ENCODE results near the gene AK4. TPM values are rescaled to one million over a fixed set of nuclear protein-coding genes. Genes with fewer than 3 reads are reported as not detected.
"Not testable (repeated sequence)": the region's sequence is repeated elsewhere in the genome, so short reads cannot be mapped to it uniquely, and the experiment has no call there.

The AK4 gene
- total RNA-seq, 1 donor from 2014 or later, result 36.6 TPM

GRCh38 chr1:65151641-65152040, 3.6 kb downstream of the AK4 start:
- TF ChIP-seq, protein P1, sequence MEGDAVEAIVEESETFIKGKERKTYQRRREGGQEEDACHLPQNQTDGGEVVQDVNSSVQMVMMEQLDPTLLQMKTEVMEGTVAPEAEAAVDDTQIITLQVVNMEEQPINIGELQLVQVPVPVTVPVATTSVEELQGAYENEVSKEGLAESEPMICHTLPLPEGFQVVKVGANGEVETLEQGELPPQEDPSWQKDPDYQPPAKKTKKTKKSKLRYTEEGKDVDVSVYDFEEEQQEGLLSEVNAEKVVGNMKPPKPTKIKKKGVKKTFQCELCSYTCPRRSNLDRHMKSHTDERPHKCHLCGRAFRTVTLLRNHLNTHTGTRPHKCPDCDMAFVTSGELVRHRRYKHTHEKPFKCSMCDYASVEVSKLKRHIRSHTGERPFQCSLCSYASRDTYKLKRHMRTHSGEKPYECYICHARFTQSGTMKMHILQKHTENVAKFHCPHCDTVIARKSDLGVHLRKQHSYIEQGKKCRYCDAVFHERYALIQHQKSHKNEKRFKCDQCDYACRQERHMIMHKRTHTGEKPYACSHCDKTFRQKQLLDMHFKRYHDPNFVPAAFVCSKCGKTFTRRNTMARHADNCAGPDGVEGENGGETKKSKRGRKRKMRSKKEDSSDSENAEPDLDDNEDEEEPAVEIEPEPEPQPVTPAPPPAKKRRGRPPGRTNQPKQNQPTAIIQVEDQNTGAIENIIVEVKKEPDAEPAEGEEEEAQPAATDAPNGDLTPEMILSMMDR (conservative IDR thresholded peaks at IDR 0.05; ENCODE audit: low read depth, low read length), result no peak
- peak overlapping the region; percentile 62 for H3K4me3 ChIP-seq (ENCODE audit: low read depth, low read length)
- no peak for DNase-seq (ENCODE audit: low read depth)

DNA sequence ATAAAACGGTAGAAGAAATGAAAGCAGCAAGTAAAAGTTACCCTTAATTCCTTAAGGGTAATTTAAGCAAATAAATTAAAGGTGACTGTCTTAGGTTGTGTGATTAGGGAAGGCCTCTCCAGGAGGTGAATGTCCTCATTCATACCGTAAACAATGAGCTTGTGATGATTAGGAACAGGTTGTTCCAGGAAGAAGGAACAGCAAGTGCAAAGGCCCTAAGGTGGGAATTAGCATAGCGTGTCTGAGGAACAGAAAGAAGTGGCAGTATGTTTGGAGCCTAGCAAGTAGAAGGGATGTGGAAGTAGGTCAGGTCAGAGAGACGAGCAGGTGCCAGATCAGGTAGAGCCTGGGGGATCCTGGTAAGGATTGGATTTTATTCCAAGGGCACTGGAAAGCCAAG, 5.6 kb downstream of the AK4 start:
- no peak overlapping the region for H3K4me3 ChIP-seq (ENCODE audit: low read depth, low read length)
- TF ChIP-seq, protein P1 (conservative IDR thresholded peaks at IDR 0.05; ENCODE audit: low read depth, low read length), result no peak
- no peak for DNase-seq (ENCODE audit: low read depth)

DNA sequence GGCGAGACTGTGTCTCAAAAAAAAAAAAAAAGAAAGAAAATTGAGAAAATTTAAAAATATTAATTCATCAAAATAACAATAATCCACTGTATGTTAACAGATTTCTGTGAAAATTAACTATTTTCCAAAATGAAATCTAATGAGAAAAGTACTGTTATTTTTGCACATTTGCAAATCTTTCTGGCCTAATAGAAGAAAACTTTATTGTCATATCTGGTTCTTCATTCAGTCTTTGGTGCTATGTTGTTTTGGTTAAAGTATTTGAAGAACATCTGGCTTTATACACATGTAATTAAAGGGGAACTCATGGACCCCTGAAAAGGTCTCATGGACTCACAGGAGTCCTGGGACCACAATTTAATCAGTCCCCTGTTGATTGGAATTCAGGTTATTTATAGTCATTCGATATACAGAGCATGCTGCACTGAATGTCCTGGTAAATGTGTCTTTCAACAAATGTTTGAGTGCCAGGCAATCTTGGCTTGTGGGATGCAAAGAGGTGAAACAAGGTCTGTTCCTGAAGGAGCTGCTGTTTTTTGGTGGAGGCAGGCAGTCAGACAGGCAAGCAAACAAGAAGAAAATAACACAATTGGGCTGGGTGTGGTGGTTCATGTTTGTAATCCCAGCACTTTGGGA, 9.0 kb downstream of the AK4 start:
- H3K4me3 ChIP-seq (ENCODE audit: low read depth, low read length), result no peak overlapping the region
- DNase-seq (ENCODE audit: low read depth), result no peak
- TF ChIP-seq, protein P1 (conservative IDR thresholded peaks at IDR 0.05; ENCODE audit: low read depth, low read length), result no peak

DNA sequence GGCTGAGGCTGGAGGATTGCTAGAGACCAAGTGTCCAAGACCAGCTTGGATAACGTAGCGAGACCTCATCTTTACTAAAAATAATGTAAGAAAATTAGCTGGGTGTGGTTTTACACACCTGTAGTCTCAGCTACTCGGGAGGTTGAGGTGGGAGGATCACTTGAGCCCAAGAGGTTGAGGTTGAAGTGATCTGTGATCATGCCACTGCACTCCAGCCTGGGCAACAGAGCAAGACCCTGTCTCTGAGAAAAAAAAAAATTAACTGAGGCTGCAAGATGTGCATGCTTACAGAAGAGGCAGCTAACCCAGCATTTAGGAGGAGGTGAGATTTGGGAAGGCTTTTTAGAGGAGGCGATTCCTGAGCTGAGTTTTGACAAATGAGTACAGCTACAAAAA, 9.5 kb downstream of the AK4 start:
- TF ChIP-seq, protein P1 (conservative IDR thresholded peaks at IDR 0.05; ENCODE audit: low read depth, low read length), result no peak
- H3K4me3 ChIP-seq (ENCODE audit: low read depth, low read length), result no peak overlapping the region
- DNase-seq (ENCODE audit: low read depth), result no peak

GRCh38 chr1:65159291-65159688, 11.3 kb downstream of the AK4 start:
- not testable (repeated sequence) for H3K4me3 ChIP-seq (ENCODE audit: low read depth, low read length); DNase-seq (ENCODE audit: low read depth)

DNA sequence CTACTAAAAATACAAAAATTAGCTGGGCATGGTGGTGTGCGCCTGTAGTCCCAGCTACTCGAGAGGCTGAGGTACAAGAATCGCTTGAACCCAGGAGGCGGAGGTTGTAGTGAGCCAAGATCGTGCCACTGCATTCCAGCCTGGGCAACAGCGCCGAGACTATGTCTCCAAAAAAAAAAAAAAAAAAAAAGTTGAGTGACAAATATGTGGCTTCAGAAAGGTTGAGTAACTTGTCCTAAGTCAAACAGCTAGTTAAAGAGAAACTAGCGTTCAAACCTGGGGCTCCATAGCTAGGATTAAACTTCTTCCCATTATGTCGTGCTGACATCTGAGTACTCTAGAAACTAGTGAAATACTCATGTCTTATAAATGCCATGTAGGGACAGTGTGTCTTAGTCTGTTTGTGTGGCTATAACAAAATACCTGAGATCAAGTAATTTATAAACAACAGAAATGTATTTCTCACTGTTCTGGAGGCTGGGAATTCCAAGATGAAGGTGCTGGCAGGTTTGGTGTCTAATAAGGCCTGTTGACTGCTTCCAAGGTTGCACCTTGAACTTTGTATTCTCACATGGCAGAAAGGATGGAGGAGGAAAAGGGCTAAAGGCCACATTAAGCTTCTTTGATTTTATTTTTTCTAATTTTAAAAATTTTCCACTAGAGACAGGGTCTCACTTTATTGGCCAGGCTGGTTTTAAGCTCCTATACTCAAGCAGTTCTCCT, 12.0 kb downstream of the AK4 start:
- DNase-seq (ENCODE audit: low read depth), result no peak
- no peak overlapping the region for H3K4me3 ChIP-seq (ENCODE audit: low read depth, low read length)
- TF ChIP-seq, protein P1 (conservative IDR thresholded peaks at IDR 0.05; ENCODE audit: low read depth, low read length), result no peak

GRCh38 chr1:65163201-65163805, 15.3 kb downstream of the AK4 start:
- no peak overlapping the region for H3K4me3 ChIP-seq (ENCODE audit: low read depth, low read length)
- TF ChIP-seq, protein P1 (conservative IDR thresholded peaks at IDR 0.05; ENCODE audit: low read depth, low read length), result no peak
- DNase-seq (ENCODE audit: low read depth), result no peak

DNA sequence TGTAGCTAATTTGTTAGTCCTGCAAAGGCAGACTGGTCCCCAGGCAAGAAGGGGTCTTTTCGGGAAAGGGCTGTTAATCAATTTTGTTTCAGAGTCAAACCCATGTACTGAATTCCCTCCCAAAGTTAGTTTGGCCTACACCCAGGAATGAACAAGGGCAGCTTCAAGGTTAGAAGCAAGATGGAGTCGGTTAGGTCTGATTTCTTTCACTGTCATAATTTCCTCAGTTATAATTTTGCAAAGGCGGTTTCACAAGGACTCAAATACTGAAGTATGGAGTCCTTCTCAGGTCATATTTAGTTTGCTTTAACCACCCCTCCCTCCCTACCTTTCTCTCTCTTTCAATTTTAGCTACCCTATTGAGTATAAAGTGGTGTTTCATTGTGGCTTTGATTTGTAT, 16.1 kb downstream of the AK4 start:
- H3K4me3 ChIP-seq (ENCODE audit: low read depth, low read length); DNase-seq (ENCODE audit: low read depth): not testable (repeated sequence)
